ENCODE results near the gene HES6.

DNA sequence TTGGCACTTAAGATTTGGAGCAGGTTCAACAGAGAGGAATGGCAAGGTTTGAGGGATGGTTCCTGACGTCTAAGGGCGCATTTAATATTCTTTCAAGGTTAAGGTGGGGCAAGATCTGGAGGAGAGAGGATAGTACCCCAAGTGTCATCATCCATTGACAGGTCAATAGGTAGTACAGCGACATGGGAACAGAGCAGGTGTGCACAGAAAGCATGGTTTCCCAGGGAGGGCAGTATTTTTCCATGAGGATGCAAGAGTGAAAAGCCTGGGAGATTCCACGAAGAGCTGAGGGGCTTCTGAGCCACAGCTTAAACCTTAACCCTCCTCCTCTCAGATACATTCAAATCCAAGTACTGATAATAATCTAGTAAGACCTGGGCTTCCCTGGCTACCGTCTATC is 9.1 kb downstream of the HES6 start:
- TF ChIP-seq, protein P1, sequence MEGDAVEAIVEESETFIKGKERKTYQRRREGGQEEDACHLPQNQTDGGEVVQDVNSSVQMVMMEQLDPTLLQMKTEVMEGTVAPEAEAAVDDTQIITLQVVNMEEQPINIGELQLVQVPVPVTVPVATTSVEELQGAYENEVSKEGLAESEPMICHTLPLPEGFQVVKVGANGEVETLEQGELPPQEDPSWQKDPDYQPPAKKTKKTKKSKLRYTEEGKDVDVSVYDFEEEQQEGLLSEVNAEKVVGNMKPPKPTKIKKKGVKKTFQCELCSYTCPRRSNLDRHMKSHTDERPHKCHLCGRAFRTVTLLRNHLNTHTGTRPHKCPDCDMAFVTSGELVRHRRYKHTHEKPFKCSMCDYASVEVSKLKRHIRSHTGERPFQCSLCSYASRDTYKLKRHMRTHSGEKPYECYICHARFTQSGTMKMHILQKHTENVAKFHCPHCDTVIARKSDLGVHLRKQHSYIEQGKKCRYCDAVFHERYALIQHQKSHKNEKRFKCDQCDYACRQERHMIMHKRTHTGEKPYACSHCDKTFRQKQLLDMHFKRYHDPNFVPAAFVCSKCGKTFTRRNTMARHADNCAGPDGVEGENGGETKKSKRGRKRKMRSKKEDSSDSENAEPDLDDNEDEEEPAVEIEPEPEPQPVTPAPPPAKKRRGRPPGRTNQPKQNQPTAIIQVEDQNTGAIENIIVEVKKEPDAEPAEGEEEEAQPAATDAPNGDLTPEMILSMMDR (conservative IDR thresholded peaks at IDR 0.05; ENCODE audit: low read length) = no peak
- no peak for TF ChIP-seq EZH2phosphoT487 (IDR thresholded peaks at IDR 0.05; ENCODE audit: borderline replicate concordance, low read depth, low read length)
